A549 (cell line): ENCODE measurements around the gene PRTN3. TPM values are rescaled to one million over a fixed set of nuclear protein-coding genes. Genes with fewer than 3 reads are reported as not detected.

ENCODE experiments used
- ATAC-seq, 2 experiments: fragments of 200-7000 bp in 1 of 2; fragments of >200 bp in 1 of 2; cut with Nextera tagmentation in 1 of 2; cut with Tn5 transposase in 1 of 2; 3 replicates each; pipeline versions ENCODE4 v1.8.0 to v1.9.1; 2018 to 2020; ENCODE audit warnings: mild to moderate bottlenecking in 1 of 2, moderate library complexity in 1 of 2
- CTCF ChIA-PET: fragments of 300-600 bp; sonication (Branson Sonifier 250); formaldehyde crosslinking; extraction: SDS; loops from one replicate; lab custom pipeline; 2021; ENCODE audit warnings: antibody characterized with exemption, inconsistent platforms; lab: Yijun Ruan, JAX
- POLR2A ChIA-PET: fragments of 350-600 bp; formaldehyde crosslinking; extraction: SDS; loops from one replicate; lab custom pipeline; 2021; ENCODE audit warnings: antibody characterized with exemption, inconsistent platforms; lab: Yijun Ruan, JAX
- DNase-seq, 2 experiments: peaks; one replicate each; pipeline versions ENCODE4 v3.0.0 to v3.0.0-alpha.2; 2011 to 2016; ENCODE audit warnings: low read depth in 1 of 2, low spot score in 1 of 2
- FAIRE-seq: peaks from 2 replicates; lab custom pipeline; 2011; peaks lifted over from hg19 to GRCh38; lab: Jason Lieb, UNC
- H3K27ac ChIP-seq, 2 experiments: fragments of >200 bp; sonication (Bioruptor Twin); formaldehyde crosslinking; 3 replicates each; pipeline ENCODE4 v1.5.1; 2016 to 2017
- H3K4me1 ChIP-seq: fragments of >200 bp; sonication (Bioruptor Twin); formaldehyde crosslinking; 3 replicates; pipeline ENCODE4 v1.6.1; 2016
- H3K4me2 ChIP-seq: fragments of >200 bp; sonication (Bioruptor Twin); formaldehyde crosslinking; 3 replicates; pipeline ENCODE4 v1.6.1; 2016
- H3K4me3 ChIP-seq: fragments of >200 bp; sonication (Bioruptor Twin); formaldehyde crosslinking; 3 replicates; pipeline ENCODE4 v1.5.1; 2016
- H3K9me3 ChIP-seq: fragments of >200 bp; sonication (Bioruptor Twin); formaldehyde crosslinking; 3 replicates; pipeline ENCODE4 v1.6.1; 2016
- BHLHE40 ChIP-seq: IDR thresholded peaks from 2 replicates; pipeline ENCODE4 v1.6.1; 2012; ENCODE audit warnings: low read depth, low read length, inconsistent platforms
- CBX8 ChIP-seq: fragments of 200-600 bp; sonication (generic); IDR thresholded peaks from 2 replicates; pipeline ENCODE4 v1.6.1; 2016
- E2F6 ChIP-seq: IDR thresholded peaks from 2 replicates; pipeline ENCODE4 v1.6.1; 2012; ENCODE audit warnings: low read depth, borderline replicate concordance
- EHF ChIP-seq: fragments of 250-450 bp; sonication (Bioruptor Pico); IDR thresholded peaks from 2 replicates; pipeline ENCODE4 v1.5.0; 2020; ENCODE audit warnings: mild to moderate bottlenecking
- EP300 ChIP-seq, 2 experiments: fragments of >200 bp; sonication (Bioruptor Twin); formaldehyde crosslinking; IDR thresholded peaks; 2 replicates in 1 of 2; 3 replicates in 1 of 2; pipeline ENCODE4 v1.6.1; 2016 to 2017
- ESRRA ChIP-seq: fragments of 150-350 bp; IDR thresholded peaks from 2 replicates; pipeline ENCODE4 v1.6.1; 2014; ENCODE audit warnings: mild to moderate bottlenecking, low read length, borderline replicate concordance
- FOXS1 ChIP-seq: fragments of 250-450 bp; sonication (Bioruptor Pico); IDR thresholded peaks from 2 replicates; pipeline ENCODE4 v1.5.0; 2020; ENCODE audit warnings: mild to moderate bottlenecking, moderate library complexity
- HDAC2 ChIP-seq: fragments of 200-600 bp; sonication (generic); IDR thresholded peaks from 2 replicates; pipeline ENCODE4 v1.6.1; 2016
- HOXB13 ChIP-seq: fragments of 250-450 bp; sonication (Bioruptor Pico); IDR thresholded peaks from 2 replicates; pipeline ENCODE4 v1.5.0; 2020; ENCODE audit warnings: low read depth, mild to moderate bottlenecking, moderate library complexity
- HOXB5 ChIP-seq: fragments of 250-450 bp; sonication (Bioruptor Pico); IDR thresholded peaks from 2 replicates; pipeline ENCODE4 v1.5.0; 2020; ENCODE audit warnings: mild to moderate bottlenecking, moderate library complexity
- JUN ChIP-seq, 2 experiments: fragments of >200 bp; sonication (Bioruptor Twin); formaldehyde crosslinking; IDR thresholded peaks; 2 replicates in 1 of 2; 3 replicates in 1 of 2; pipeline ENCODE4 v1.6.1; 2016 to 2017
- JUNB ChIP-seq: fragments of >200 bp; sonication (Bioruptor Twin); formaldehyde crosslinking; IDR thresholded peaks from 2 replicates; pipeline ENCODE4 v1.6.1; 2016
- KDM1A ChIP-seq: fragments of 200-600 bp; sonication (generic); IDR thresholded peaks from 2 replicates; pipeline ENCODE4 v1.6.1; 2016; ENCODE audit warnings: low read depth, mild to moderate bottlenecking
- MAFK ChIP-seq: fragments of 450-650 bp; IDR thresholded peaks from 2 replicates; pipeline ENCODE4 v1.6.1; 2014; ENCODE audit not compliant: partially characterized antibody
- NFE2L2 ChIP-seq: fragments of 150-350 bp; conservative IDR thresholded peaks from 2 replicates; pipeline ENCODE4 v1.6.1; 2014; ENCODE audit warnings: low read length
- NPAS2 ChIP-seq: fragments of 250-450 bp; sonication (Bioruptor Pico); IDR thresholded peaks from 2 replicates; pipeline ENCODE4 v1.8.0; 2022; ENCODE audit warnings: mild to moderate bottlenecking, moderate library complexity, borderline replicate concordance
- POLR2A ChIP-seq: IDR thresholded peaks from 2 replicates; pipeline ENCODE4 v1.6.1; 2012; ENCODE audit warnings: mild to moderate bottlenecking, low read length
- RARB ChIP-seq: fragments of 250-450 bp; sonication (Bioruptor Pico); IDR thresholded peaks from 2 replicates; pipeline ENCODE4 v1.8.0; 2021; ENCODE audit warnings: mild to moderate bottlenecking, moderate library complexity
- RCOR1 ChIP-seq: fragments of 150-350 bp; IDR thresholded peaks from 2 replicates; pipeline ENCODE4 v1.6.1; 2014; ENCODE audit warnings: antibody characterized with exemption, low read length, low read depth
- RFX5 ChIP-seq: fragments of 450-650 bp; IDR thresholded peaks from 2 replicates; pipeline ENCODE4 v1.7.1; 2014; ENCODE audit warnings: antibody characterized with exemption, mild to moderate bottlenecking, moderate library complexity
- SMC3 ChIP-seq: fragments of >200 bp; sonication (Bioruptor Twin); formaldehyde crosslinking; IDR thresholded peaks from 3 replicates; pipeline ENCODE4 v1.6.1; 2018; ENCODE audit warnings: inconsistent platforms
- USF2 ChIP-seq: fragments of 450-650 bp; IDR thresholded peaks from 2 replicates; pipeline ENCODE4 v1.6.1; 2014; ENCODE audit warnings: antibody characterized with exemption
- ZC3H11A ChIP-seq: fragments of 450-650 bp; IDR thresholded peaks from 2 replicates; pipeline ENCODE4 v1.6.1; 2014; ENCODE audit warnings: antibody characterized with exemption, mild to moderate bottlenecking
- ZSCAN20 ChIP-seq: fragments of 250-450 bp; sonication (Bioruptor Pico); IDR thresholded peaks from 2 replicates; pipeline ENCODE4 v1.8.0; 2022; ENCODE audit warnings: mild to moderate bottlenecking, moderate library complexity
- WGBS: methylation state at CpG from one replicate; pipeline ENCODE4 v1.1.6; 2017; ENCODE audit errors: missing lambda C conversion rate; 5-methylcytosine and 5-hydroxymethylcytosine counted together
- polyA plus RNA-seq, 4 experiments: library from polyadenylated mRNA; depleted of rRNA in 3 of 4; stranded (reverse); fragments of >200 nt; fragmentation: RNase III in 1 of 4; extraction: RNeasy Plus Mini Kit Qiagen cat#74134 plus additional on column Dnase treatment in 1 of 4; gene quantifications; 2 replicates in 3 of 4; 3 replicates in 1 of 4; pipeline ENCODE4 v1.2.3, GENCODE V29; 2011 to 2017
- TF ChIP-seq, protein P1 (sequence below): IDR thresholded peaks from 2 replicates; pipeline ENCODE4 v1.6.1; 2012
- TF ChIP-seq, protein P2 (sequence below): fragments of >200 bp; sonication (Bioruptor Twin); formaldehyde crosslinking; IDR thresholded peaks from 3 replicates; pipeline ENCODE4 v1.5.1; 2016

PRTN3 gene
- polyA plus RNA-seq, 2 of the 4 experiments (the other 2 are of a cell fraction), result 0.21 to 0.39 TPM

DNA sequence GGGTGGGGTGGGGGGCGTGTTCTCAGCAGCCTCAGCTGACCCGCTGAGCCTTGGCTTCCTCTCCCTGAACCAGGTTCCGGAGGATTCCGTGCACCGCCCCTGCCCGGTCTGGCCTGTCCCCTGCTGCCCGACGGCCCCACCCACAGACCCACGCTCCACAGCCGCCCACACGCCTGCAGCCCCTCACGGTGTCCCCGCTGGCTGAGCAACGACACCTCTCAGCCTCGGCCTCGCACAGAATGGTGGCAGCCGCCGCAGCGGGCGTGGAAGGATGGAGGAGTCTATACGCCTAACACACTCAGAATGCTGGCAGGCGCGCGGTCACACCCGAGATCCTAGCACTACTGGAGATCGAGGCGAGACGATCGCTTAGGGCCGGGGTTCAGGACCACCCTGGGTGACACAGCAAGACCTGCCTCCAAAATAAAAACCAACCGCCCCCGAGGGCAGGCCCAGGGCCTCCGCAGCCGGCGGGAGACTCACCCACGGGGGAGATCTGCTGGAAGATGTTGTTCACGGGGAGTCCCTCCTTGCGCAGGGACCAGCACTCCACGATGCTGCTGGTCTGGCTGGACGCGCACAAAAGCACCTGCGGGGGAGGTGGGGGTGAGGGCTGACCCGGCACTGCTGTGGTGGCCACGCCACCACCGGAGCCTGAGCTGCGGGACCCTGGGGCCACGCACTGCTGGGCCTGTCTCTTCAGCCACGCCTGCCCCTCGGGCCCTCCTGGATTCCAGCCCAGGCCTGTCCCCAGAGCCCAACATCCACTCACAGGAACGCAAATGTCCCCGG lies 43.8 kb downstream of the PRTN3 start:
- ChIA-PET POLR2A (no interaction called here), CTCF (no interaction called here)
- ATAC-seq (no peak), FAIRE-seq (no peak), DNase-seq (no peak)
- TF ChIP-seq ESRRA (no peak), E2F6 (no peak), RARB (CRISPR knock-in tag) (no peak), HOXB5 (CRISPR knock-in tag) (no peak), RCOR1 (no peak), HOXB13 (CRISPR knock-in tag) (no peak), JUNB (no peak), EP300 (IDR thresholded peaks at IDR 0.05) (no peak), ZSCAN20 (CRISPR knock-in tag) (no peak), ZC3H11A (no peak), NFE2L2 (no peak), KDM1A (no peak), EHF (CRISPR knock-in tag) (no peak), POLR2A (no peak), MAFK (no peak), SMC3 (no peak), HDAC2 (no peak), RFX5 (no peak)
- TF ChIP-seq, protein P1, sequence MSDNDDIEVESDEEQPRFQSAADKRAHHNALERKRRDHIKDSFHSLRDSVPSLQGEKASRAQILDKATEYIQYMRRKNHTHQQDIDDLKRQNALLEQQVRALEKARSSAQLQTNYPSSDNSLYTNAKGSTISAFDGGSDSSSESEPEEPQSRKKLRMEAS, result no peak
- H3K4me1 ChIP-seq, result no peaks in the 10 kb centered on the region
- no peaks in the 10 kb centered on the region for H3K9me3 ChIP-seq
- H3K27ac ChIP-seq, result no peak overlapping the region
- no peak overlapping the region for H3K4me2 ChIP-seq
- H3K4me3 ChIP-seq, result no peak overlapping the region
- WGBS, result 95% methylated on average over 27 of the region's 51 CpGs

GRCh38 chr19:885536-886224 lies 44.9 kb downstream of the PRTN3 start:
- Histone ChIP-seq H3K4me2 (no peak overlapping the region), H3K27ac (no peak overlapping the region), H3K9me3 (no peaks in the 10 kb centered on the region)
- CTCF ChIA-PET, result no interaction called here
- DNase-seq, result no peak
- 96% methylated on average over 40 of the region's 64 CpGs for WGBS
- POLR2A ChIA-PET, result no interaction called here
- TF ChIP-seq JUN (IDR thresholded peaks at IDR 0.05) (no peak), NPAS2 (no peak), CBX8 (no peak)
- TF ChIP-seq, all 56 proteins: peak for 0
- Histone ChIP-seq H3K4me3 (no peak overlapping the region), H3K4me1 (no peaks in the 10 kb centered on the region)
- FAIRE-seq (no peak), ATAC-seq (no peak)

DNA sequence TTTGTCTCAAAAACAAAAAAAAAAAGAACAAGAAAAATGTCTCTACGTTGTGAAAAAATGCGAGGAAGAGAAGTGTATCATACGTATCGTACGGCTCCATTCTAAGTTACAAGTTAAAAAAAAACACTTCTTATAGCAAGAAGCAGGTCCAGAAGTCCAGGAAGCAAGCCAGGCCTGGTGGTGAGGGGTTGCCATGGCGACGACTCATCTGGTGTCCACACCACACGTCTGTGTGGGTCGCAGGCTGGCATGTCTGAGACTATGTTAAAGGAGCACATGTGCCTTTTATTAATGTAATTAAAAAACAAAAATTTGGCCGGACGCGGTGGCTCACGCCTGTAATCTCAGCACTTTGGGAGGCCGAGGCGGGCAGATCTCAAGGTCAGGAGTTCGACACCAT lies 46.3 kb downstream of the PRTN3 start:
- TF ChIP-seq CBX8 (no peak), BHLHE40 (no peak), FOXS1 (CRISPR knock-in tag) (no peak), POLR2A (no peak), SMC3 (no peak), USF2 (no peak)
- TF ChIP-seq, protein P2, sequence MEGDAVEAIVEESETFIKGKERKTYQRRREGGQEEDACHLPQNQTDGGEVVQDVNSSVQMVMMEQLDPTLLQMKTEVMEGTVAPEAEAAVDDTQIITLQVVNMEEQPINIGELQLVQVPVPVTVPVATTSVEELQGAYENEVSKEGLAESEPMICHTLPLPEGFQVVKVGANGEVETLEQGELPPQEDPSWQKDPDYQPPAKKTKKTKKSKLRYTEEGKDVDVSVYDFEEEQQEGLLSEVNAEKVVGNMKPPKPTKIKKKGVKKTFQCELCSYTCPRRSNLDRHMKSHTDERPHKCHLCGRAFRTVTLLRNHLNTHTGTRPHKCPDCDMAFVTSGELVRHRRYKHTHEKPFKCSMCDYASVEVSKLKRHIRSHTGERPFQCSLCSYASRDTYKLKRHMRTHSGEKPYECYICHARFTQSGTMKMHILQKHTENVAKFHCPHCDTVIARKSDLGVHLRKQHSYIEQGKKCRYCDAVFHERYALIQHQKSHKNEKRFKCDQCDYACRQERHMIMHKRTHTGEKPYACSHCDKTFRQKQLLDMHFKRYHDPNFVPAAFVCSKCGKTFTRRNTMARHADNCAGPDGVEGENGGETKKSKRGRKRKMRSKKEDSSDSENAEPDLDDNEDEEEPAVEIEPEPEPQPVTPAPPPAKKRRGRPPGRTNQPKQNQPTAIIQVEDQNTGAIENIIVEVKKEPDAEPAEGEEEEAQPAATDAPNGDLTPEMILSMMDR, result no peak
- TF ChIP-seq, all 56 proteins: peak for 0
- CTCF ChIA-PET, result interaction anchor here (1.5 kb wide), 1 partner anchor 31 kb away, joined by 3 read pairs; no protein-coding TSS in a partner anchor
- FAIRE-seq, result no peak
- no peaks in the 10 kb centered on the region for H3K9me3 ChIP-seq
- POLR2A ChIA-PET, result no interaction called here
- no peak overlapping the region for H3K4me2 ChIP-seq
- WGBS, result 87% methylated on average over 16 of the region's 16 CpGs
- H3K27ac ChIP-seq, result no peak overlapping the region
- no peak overlapping the region for H3K4me3 ChIP-seq
- H3K4me1 ChIP-seq, result no peaks in the 10 kb centered on the region
- ATAC-seq, result no peak
- DNase-seq, result no peak
